SIG-M5 treated with dmso at 0.1 percent for 504 hours (cell line): ENCODE data around the gene NME2.
"Not testable (repeated sequence)": the region's sequence is repeated elsewhere in the genome, so short reads cannot be mapped to it uniquely, and the experiment has no call there.

Experiments
- DNase-seq: peaks from one replicate; lab custom pipeline; 2025; ENCODE audit not compliant: unreplicated experiment; lab: John Stamatoyannopoulos, UW

Gene NME2

DNA sequence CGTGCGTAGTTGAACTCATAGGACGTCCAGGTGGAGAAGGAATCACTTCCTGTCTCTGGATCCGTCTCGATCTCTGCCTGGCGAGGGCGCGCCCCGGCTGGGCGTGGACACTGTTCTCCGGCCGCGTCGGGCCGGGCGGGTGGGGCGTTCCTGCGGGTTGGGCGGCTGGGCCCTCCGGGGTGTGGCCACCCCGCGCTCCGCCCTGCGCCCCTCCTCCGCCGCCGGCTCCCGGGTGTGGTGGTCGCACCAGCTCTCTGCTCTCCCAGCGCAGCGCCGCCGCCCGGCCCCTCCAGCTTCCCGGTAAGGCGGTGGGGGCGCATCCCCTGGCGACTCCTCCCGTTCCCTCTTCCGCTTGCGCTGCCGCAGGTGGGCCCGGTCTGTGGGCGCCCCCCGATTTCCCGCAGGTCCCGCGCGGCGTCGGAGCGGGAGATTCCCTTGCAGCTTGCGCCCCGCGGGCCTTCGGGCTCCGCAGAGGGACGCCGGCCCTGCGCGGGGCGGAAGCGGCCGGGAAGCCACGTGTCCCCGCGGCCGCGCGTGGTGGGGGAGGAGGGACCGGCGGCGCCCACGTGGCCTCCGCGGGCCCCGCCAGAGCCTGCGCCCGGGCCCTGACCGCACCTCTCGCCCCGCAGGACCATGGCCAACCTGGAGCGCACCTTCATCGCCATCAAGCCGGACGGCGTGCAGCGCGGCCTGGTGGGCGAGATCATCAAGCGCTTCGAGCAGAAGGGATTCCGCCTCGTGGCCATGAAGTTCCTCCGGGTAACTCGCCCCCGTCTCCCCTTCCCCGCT lies at the start of gene NME2:
Gene NME2, plus strand, starts transcription at position 214 of the 789 bp plus-strand sequence. Its CDS starts 420 bp downstream, at position 634.
- peak; percentile 87 for DNase-seq

DNA sequence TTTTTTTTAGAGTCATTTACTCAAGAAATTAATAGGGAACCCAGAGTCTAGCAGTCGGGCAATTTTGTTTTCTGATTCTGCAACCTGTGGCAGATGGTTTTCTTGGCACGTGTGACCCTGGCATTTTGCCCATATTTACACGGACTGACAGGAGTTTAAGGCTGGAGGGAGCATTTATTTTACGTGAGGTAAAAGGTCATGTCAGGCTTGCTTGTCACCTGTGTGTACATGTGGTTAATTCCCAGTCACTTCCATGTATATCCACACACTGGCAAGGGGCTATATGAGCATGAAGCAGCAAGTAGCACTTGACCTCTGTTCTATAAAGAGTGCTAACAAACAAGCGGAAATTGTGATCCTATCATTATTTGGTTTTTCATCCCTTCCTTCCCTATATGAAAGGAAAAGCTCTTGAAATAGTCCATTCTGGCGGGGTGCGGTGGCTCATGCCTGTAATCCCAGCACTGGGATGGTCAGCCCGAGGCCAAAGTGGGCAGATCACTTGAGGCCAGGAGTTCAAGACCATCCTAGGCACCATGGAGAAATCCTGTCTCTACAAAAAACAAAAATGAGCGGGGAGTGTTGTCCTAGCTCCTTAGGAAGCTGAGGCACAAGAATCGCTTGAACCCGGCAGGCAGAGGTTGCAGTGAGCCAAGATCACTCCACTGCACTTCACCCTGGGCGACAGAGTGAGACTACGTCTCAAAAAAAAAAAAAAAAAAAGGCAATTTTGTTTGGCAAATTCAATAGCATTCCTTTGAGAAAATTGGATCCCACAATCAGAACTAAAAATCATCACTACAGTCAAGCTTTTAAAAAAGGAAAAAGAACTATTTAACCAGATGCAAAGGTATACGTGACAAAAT lies 47.6 kb upstream of the NME2 start:
- peak; percentile 18 for DNase-seq

DNA sequence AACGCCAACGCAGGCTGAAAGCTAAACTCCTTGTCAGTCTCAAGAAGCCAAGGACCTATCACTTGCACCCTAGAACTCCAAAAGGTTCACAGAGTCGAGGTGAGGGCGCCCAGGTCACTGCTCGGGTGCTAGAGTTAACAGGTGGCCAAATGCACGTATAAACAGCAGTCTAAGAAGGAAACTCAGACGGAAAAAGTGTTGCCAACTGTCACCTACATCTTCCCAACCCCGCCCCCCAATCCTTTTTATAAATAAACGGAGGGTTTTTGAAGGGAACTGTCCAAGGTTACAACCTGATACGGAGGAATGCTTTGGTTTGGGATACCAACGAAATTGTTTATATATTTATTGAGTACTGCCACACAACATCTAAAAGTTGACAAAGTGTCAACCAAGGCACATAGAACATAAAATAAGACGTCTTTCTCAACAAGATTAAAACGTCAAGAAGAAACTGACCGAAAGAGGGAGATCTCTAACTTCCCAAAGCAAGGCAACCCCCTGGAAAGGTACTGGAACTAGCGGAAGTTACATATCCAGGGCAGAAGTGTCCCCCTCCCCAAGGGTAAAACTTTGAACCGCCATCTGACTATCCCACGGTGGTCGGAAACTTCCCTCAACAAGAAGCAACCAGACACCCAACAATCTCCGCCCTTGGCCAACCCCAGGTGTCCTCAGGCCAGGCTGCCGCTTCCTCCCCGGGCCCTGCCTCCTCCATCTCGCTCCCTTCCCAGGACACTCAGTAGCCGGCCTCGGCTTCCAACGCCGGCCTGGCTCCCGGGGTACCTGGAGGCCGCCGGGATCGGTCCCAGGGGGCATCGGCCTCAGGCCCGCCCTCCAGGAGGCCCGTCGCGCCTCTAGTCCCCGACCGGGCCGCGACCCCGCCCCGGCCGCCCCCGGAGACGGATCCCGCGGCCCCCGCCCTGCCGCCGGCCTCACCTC lies 46.5 kb upstream of the NME2 start:
- DNase-seq, result peak; percentile 65

DNA sequence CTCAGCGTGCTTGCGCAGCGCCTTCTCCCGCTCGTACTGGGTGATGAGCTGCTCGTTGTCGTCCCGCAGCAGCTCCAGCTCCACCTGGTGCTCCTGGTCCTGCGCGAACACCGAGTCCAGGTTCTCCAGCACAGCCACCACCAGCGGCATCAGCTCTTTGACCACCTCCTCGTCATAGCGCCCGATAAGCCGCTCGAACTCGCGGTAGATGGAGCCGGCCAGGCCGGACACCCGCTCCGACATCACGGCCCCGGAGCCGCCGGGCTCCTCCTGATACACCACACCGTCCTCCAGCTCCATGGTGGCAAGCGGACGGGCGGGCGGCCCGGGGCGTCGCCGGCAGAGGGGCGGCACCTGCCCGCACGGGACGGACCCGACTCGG lies 45.9 kb upstream of the NME2 start:
- no peak for DNase-seq

DNA sequence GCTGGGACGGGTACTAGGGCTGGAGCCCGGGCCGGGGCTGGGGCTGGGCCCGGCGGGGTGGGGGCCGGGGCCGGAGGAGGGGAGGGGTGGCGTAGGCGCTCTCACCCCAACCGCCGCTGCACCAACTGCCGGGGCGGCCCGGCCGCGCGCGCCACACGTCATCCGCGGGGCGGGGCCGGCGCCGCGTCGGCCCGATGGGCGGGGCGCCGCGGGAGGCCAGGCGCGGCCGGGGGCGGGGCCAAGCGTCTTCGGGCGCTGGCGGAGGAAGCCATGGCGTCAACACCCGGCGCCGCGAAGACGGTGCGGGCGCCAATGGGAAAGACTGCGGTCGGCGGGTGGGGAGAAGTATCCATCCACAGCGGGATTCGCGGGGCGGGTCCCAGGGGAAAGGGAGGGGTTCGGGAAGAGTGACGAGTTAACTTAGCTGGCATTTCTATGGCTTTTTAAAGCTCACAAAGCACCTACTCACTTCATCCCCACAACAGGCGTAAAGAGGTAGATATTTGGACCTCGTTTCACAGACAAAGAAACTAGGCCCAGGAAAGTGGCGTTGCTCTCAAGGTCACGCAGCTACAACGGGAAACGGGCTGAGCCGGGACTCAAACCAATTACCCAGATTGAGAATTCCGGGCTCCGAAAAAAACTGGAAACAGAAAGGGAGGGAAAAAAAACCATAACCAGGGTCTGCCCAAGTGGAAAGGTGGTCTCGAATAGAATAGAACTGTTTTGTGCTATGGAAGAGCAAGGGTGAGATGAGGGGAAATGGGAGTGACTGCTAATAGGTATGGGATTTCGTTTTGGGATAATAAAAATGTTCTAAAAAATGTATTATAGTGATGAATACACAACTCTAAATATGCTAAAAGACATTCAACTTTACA lies 45.2 kb upstream of the NME2 start, which contains the start of gene SPAG9:
Gene SPAG9, minus strand, starts transcription at position 130 of the 881 bp plus-strand sequence. CDS start 212 bp downstream, outside the sequence.
- peak; percentile 97 for DNase-seq

DNA sequence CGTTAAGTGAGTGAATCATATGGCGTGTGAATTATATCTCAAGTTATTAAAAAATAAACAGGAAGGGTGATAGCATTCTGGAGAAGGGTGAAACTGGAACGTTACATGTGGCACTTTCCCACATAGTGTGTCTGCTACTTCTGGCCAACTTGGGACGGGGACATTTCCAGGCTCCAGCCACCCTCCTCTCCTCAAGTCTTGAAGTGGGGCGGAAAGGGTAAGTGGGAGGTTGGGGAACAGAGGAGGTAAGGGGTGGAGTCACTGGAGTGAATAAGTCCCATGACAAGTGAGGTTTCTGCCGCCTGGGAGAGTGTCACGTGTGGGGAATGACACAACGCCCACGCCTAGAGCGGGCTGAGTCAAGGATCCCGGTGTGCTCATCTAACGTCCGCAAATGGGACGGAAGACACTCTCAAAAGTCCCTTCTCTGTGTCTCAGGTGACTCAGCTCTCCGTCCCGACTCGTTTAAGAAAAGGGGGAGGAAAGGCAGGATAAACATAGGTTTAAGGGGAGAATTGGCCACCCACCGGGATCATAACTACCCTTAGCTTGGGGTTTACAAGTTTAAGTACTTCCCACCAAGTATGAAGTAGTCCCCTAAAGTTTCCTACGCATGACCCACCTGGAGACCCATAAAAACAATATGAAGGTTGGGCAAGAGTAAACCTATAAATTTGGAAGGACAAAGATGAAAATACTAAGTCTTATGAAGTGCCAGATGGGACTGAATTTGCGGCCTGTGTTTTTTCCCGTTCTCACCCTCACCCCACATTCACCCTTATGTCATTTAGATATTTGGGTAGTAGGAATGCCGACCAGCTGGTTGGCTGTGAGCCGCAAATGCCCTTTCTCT lies 44.4 kb upstream of the NME2 start:
- peak; percentile 98 for DNase-seq

DNA sequence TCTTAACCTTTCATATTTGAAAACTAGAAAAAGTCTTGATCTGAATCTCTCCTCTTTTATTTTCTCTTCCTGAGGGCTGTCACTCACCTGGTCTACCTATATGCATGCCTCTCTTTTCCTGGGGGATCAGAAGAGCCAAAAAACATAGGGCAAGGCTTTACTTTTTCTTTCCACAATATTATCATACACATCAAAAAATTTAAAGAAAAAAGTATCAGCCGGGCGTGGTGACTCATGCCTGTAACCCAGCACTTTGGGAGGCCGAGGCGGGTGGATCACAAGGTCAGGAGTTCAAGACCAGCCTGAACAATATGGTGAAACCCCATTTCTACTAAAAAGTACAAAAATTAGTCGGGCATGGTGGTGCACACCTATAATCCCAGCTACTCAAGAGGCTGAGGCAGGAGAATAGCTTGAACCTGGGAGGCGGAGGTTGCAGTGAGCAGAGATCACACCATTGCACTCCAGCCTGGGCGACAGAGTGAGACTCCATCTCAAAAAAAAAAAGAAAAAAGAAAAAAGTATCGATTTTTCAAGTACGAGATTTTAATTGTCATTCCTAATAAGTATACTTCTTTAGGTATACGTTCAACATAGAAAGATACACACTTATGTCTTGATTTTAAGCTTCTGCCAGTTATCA lies 43.6 kb upstream of the NME2 start:
- not testable (repeated sequence) for DNase-seq

DNA sequence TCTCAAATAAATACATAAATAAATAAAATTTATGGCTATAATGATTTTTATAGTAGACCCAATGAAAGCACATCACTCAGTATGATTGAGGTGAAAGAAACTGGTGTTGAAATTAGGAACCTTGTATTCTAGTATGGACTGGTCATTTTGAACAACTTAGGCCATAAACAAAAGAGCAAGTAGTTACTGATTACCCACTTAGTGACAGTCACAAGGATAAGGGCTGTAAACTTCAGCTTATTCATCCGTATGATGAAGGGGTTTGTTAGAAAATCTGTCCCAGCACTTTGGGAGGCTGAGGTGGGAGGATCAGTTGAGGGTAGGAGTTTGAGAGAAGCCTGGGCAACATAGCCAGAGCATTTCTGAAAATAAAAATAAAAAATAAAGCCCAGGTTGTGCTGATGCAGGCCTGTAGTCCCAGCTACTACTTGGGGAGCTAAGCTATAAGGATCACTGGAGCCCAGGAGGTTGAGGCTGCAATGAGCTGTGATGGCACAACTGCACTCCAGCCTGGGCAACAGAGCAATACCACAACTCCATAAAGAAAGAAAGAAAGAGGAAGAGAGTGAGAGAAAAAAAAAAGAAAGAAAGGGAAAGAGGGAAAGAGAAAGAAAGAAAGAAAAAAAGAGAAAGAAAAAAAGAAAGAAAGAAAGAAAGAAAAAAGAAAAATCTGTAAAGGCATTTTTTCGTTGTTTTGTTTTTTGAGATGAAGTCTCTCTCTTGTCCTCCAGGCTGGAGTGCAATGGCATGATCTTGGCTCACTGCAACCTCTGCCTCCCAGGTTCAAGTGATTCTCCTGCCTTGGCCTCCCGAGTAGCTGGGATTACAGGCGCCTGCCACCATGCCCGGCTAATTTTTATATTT lies 41.3 kb upstream of the NME2 start:
- DNase-seq, result no peak

DNA sequence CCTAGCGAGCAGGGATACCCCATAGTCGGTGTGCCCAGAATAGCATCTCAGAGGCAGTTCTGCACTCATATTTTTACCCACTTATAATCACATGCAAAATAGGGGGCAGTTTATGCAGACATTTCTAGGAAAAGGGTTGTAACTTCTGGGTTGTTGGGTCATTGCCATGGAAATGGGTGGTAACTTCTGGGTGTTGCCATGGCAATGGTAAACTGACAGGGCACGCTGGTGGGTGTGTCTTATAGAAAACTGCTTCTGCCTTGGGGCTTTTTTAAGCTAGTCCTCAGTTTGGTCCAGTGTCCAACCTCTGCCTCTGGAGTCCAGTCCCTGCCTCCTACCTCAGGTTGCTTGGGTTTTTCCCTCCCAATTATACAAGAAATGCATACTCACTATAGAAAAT lies 38.1 kb upstream of the NME2 start:
- peak; percentile 16 for DNase-seq

DNA sequence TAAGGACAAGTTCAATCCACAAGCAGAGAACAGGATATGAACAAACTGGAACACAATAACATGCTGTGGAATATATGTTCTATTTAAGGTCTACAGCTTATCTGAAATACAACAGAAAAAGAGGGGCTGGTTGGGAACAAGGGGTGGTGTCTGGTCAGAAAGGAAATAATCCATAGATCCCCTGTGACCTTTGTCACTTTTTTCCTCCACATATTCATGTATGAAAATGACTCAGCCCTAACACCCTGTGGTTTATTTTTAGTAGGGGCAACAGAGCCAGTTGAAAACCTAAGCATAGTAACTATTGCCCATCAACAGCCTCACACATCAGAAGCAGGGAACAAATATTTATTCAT lies 33.3 kb upstream of the NME2 start:
- DNase-seq, result no peak

DNA sequence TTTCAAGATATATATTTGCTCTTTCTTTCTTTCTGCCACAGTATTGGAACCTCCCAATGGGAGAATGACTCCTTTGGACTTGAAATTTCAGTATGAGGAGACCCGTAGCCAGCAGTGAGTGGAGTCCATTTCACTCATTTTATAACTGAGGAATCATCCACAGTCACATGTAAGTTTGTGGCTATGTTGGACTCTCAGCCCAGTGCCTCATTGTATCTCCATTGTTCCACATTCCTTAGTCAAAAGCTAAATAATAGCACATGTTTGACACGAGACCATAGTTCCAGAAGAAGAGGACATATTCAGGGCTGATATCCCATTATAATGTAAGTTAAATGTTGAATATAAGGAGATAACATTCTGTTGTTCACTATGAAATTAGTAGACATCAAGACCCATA lies 32.8 kb upstream of the NME2 start:
- no peak for DNase-seq

DNA sequence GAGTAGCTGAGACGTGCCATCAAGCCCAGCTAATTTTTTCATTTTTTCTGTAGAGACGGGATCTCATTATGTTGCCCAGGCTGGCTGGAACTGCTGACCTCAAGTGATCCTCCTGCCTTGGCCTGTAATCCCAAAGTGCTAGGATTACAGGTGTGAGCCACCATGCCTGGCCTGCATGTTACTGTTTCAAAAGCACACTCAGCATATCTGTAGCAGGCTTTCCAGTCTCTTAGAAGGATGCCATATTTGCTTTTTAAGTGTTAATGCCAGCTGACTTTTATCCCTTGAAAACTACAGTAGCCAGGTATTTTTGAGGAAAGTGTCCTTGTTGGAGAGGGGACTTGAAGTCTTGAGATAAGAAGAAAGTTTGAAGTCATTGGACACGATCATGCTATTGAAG lies 30.3 kb upstream of the NME2 start:
- DNase-seq, result no peak

DNA sequence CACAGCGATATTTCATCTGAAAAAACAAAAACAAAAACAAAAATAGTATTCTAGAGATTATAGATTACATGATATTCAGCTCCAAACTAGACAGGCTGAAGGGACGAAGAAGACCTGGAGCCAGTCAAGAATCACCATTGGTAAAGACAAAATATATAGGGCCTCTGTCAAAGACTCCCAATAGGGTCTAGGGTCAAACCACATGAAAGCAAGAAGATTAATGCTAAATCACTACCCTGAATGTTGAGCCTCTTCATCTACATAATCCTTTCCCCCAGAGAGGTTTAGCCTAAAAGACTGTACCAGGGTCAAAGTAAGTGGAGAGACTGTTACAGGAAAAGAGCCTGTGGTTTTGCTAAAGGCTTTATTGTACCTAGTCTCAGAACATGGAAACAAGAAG lies 23.6 kb upstream of the NME2 start:
- no peak for DNase-seq

DNA sequence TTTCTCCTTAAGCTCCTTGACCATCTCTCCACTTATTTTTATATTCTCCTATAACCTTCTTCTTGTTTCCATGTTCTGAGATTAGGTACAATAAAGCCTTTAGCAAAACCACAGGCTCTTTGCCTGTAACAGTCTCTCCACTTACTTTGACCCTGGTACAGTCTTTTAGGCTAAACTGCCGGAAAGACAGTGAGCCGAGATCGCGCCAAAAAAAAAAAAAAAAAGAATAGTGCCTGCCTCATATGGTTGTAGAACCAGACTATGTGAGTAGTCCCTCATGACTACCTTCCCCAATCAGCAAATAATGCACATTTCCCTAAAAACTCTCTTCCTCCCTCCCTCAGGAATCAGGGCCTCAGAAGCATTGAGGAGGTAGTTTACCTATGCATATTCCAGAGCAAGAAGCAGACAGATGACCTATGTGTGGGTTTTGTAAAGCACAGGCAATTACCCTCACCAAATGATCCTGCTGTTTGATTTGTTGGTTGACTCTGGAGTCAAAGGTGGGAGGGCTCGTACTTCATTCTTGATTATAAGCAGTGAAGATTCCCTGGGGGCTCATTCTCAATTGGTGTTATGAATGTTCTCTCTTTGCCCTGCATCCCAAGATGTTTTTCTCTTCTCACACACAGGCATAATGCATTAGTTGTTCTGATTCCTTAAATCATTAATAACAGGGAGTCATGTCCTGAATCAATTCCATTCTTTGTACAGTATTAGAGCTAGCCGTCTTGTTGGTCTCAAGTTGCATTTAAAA lies 21.8 kb upstream of the NME2 start:
- no peak for DNase-seq

DNA sequence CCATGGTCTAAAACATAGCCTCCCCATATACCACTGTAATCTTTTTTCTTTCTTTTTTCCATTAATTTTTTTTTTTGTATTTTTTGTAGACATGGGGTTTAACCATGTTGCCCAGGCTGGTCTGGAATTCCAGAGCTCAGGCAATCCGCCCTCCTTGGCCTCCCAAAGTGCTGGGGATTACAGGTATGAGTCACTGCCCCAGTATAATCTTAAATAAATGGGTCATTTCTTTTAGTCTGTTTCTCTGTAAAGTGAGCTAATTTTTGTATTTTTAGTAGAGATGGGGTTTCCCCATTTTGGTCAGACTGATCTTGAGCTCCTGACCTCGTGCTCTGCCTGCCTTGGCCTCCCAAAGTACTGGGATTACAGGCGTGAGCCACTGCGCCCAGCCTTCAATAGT lies 18.6 kb upstream of the NME2 start:
- no peak for DNase-seq

DNA sequence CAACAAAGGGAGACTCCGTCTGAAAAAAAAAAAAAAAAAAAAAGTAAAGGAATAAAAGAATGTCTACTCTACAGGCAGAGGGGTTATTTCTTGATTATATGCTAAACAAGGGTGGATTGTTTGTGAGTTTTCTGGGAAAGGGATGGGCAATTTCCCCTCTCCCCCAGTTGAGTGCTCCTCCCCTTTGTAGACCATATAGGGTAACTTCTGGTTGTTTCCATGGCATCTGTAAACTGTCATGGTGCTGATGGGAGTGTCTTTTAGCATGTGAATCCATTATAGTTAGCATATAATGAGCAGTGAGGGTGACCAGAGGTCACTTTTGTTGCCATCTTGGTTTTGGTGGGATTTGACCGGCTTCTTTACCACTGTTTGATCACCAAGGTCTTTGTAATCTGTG lies 17.0 kb upstream of the NME2 start:
- no peak for DNase-seq

DNA sequence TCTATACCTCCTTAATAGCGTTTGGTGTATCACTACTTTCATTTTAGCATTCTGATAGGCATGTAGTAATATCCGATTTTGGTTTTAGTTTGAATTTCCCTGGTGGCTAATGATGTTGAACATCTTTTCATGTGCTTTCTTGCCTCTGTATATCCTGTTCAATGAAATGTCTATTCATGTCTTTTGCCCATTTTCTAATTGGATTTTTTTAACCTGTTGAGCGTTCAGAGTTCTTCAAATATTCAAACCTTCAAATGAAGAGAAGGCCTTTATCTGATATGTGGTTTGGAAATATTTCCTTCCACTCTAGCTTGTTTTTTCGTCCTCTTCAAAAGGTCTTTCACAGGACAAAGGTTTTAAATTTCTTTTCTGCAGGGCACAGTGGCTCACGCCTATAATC lies 15.3 kb upstream of the NME2 start:
- no peak for DNase-seq
